Measurements from ENCODE around the gene FAM43A. TPM values are rescaled to one million over a fixed set of nuclear protein-coding genes. Genes with fewer than 3 reads are reported as not detected.

FAM43A gene
- total RNA-seq, 1 donor from 2014 or later: 33.5 TPM

- Mint-ChIP-seq H3K9me3 (ENCODE audit: unreplicated experiment) (no peaks in the 10 kb centered on the region), H3K36me3 (ENCODE audit: low read depth, unreplicated experiment) (peaks cover 32% of the 10 kb centered on the region), H3K27ac (ENCODE audit: unreplicated experiment) (no peak overlapping the region), H3K4me1 (ENCODE audit: unreplicated experiment) (peaks cover 3% of the 10 kb centered on the region), H3K27me3 (ENCODE audit: unreplicated experiment) (peaks cover 3% of the 10 kb centered on the region), H3K4me3 (ENCODE audit: unreplicated experiment) (no peak overlapping the region)
- DNase-seq (ENCODE audit: low spot score): peak; percentile 55
- TF ChIP-seq CTCF (IDR thresholded peaks at IDR 0.05; ENCODE audit: unreplicated experiment): peak; percentile 42
Observed at GRCh38 chr3:194640829-194641228, 44.9 kb upstream of the FAM43A start.

GRCh38 chr3:194642769-194643168, 42.9 kb upstream of the FAM43A start:
- DNase-seq (ENCODE audit: low spot score): no peak
- no peak for TF ChIP-seq CTCF (IDR thresholded peaks at IDR 0.05; ENCODE audit: unreplicated experiment)
- Mint-ChIP-seq H3K4me1 (ENCODE audit: unreplicated experiment) (peaks cover 3% of the 10 kb centered on the region), H3K27ac (ENCODE audit: unreplicated experiment) (no peak overlapping the region), H3K27me3 (ENCODE audit: unreplicated experiment) (peaks cover 3% of the 10 kb centered on the region), H3K9me3 (ENCODE audit: unreplicated experiment) (no peaks in the 10 kb centered on the region), H3K4me3 (ENCODE audit: unreplicated experiment) (no peak overlapping the region), H3K36me3 (ENCODE audit: low read depth, unreplicated experiment) (peaks cover 42% of the 10 kb centered on the region)

- no peak for DNase-seq (ENCODE audit: low spot score)
- Mint-ChIP-seq H3K4me1 (ENCODE audit: unreplicated experiment) (no peaks in the 10 kb centered on the region), H3K27ac (ENCODE audit: unreplicated experiment) (no peak overlapping the region), H3K27me3 (ENCODE audit: unreplicated experiment) (no peaks in the 10 kb centered on the region), H3K9me3 (ENCODE audit: unreplicated experiment) (no peaks in the 10 kb centered on the region), H3K36me3 (ENCODE audit: low read depth, unreplicated experiment) (peaks cover 54% of the 10 kb centered on the region), H3K4me3 (ENCODE audit: unreplicated experiment) (no peak overlapping the region)
- TF ChIP-seq CTCF (IDR thresholded peaks at IDR 0.05; ENCODE audit: unreplicated experiment): no peak
Observed at GRCh38 chr3:194647747-194648146, 37.9 kb upstream of the FAM43A start.

- H3K4me3 Mint-ChIP-seq (ENCODE audit: unreplicated experiment): no peak overlapping the region
- no peak for DNase-seq (ENCODE audit: low spot score)
- no peaks in the 10 kb centered on the region for H3K27me3 Mint-ChIP-seq (ENCODE audit: unreplicated experiment)
- no peaks in the 10 kb centered on the region for H3K9me3 Mint-ChIP-seq (ENCODE audit: unreplicated experiment)
- no peak overlapping the region for H3K27ac Mint-ChIP-seq (ENCODE audit: unreplicated experiment)
- H3K4me1 Mint-ChIP-seq (ENCODE audit: unreplicated experiment): peaks cover 15% of the 10 kb centered on the region
- H3K36me3 Mint-ChIP-seq (ENCODE audit: low read depth, unreplicated experiment): peaks cover 46% of the 10 kb centered on the region
- no peak for TF ChIP-seq CTCF (IDR thresholded peaks at IDR 0.05; ENCODE audit: unreplicated experiment)
Observed at GRCh38 chr3:194654443-194654842, 31.2 kb upstream of the FAM43A start.

- DNase-seq (ENCODE audit: low spot score): no peak
- H3K27me3 Mint-ChIP-seq (ENCODE audit: unreplicated experiment): no peaks in the 10 kb centered on the region
- H3K36me3 Mint-ChIP-seq (ENCODE audit: low read depth, unreplicated experiment): peaks cover 24% of the 10 kb centered on the region
- no peak for TF ChIP-seq CTCF (IDR thresholded peaks at IDR 0.05; ENCODE audit: unreplicated experiment)
- H3K27ac Mint-ChIP-seq (ENCODE audit: unreplicated experiment): peak overlapping the region; percentile 84
- no peaks in the 10 kb centered on the region for H3K9me3 Mint-ChIP-seq (ENCODE audit: unreplicated experiment)
- H3K4me1 Mint-ChIP-seq (ENCODE audit: unreplicated experiment): peaks cover 42% of the 10 kb centered on the region
- H3K4me3 Mint-ChIP-seq (ENCODE audit: unreplicated experiment): no peak overlapping the region
Observed at GRCh38 chr3:194657439-194657838, 28.2 kb upstream of the FAM43A start.
